Middle frontal gyrus (tissue), 1 donor: ENCODE measurements around the gene ZDHHC22.

Experiments used
- DNase-seq: peaks from one replicate; pipeline ENCODE4 v3.0.0-alpha.2; 2015; ENCODE audit warnings: low spot score; ENCODE audit errors: extremely low spot score

Gene ZDHHC22

DNA sequence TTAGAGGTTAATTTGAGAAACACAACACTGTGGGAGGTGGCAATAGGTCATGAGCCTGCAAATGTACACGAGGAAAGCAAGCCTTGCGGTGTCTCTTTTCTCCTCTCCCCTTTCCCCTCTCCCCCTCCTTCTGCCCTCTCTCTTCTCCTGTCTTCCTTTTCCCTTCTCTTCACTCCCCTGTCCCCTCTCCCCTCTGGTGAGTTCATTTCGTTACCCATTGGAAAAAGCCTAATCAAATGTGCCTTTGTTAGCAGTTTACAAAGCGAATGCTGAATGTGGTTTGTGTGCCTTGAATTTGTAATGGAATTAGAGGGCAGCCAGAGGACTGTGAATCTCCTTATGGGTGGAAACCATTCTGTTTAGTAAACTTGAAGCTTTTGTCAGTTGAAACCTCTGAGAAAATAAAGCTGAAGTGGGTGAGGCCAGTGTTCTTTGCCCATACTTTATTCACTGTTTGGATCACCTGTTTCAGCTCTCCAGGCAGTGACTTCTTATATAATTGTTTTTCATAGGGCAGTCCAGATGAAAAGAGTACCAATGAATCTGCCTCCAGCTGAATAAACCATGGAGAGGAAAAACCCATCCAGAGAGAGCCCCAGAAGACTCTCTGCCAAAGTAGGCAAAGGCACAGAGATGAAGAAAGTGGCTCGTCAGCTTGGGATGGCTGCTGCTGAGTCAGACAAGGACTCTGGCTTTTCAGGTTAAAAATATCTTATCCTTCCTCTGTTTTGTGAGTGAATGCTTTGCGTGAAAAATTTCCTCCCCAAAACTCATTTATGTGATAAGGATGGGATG, 36.2 kb downstream of the ZDHHC22 start:
- peak; percentile 73 for DNase-seq

DNA sequence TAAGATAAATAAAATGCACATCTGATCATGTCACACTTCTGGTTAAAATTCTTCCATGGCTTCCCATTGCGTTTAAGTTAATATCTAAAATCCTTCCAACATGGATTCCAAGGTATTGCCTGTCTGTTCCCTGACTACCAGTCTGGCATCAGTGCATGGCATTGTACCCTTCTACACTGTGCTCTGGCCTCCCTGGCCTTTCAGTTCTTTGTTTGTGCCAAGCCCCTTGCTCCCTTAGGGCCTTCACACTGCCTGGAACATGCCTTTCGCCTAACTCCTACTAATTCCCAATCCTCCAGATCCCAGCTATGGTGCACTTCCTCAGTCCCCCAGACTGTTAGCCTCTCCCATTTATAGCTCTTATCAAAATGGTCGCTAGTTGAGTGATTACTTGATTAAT, 37.2 kb downstream of the ZDHHC22 start:
- DNase-seq = no peak

DNA sequence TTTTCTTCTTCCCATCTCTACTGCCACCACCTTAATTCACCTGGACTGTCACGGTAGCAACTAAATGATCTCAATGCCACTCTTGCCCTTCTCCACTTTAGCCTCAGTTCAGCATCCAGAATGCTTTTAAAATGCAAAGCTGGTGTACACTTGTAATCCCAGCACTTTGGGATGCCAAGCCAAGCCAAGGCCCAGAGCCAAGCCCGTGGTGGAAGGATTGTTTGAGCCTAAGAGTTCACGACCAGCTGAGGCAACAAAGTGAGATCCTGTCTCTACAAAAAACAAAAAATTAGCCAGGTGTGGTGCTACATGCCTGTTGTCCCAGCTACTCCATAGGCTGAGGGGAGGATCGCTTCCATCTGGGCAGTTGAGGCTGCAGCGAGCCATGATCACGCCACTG, 37.6 kb downstream of the ZDHHC22 start:
- DNase-seq = no peak

DNA sequence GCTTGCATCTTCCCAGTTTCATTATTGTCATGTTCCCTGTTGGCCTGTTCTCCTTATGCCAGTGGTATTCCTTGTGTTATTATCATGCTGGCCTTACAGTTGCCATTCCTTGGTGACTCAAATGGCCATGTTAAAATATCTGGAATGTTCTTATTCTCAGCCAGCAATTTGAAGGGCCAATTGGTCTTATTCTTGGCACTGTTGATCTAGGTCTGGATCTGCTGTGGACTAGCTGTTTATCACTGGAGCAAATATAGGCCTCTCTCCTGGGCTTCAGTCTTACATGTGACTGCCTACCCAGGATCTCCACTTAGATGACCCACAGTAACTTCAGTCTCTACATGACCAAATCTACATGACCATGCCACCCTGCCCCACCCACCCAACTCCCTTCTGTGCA, 38.1 kb downstream of the ZDHHC22 start:
- DNase-seq = no peak

DNA sequence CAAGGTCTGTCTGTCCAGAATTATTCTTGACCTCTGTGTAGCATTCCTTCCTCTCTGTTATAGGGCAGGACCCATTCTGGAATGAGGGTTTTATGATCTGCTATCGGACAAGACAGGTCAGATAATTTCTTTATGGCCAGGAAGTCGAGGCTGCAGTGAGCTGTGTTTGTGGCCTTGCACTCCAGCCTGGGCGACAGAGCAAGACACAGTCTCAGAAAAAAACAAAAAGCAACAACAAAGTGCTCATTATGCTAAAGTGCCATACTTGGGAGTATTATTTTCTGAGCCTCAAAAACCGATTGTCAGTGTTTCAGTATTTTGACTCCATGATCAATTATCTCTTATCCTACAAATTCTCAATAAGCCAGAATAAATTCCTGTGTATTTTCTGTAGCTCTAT, 39.4 kb downstream of the ZDHHC22 start:
- no peak for DNase-seq

DNA sequence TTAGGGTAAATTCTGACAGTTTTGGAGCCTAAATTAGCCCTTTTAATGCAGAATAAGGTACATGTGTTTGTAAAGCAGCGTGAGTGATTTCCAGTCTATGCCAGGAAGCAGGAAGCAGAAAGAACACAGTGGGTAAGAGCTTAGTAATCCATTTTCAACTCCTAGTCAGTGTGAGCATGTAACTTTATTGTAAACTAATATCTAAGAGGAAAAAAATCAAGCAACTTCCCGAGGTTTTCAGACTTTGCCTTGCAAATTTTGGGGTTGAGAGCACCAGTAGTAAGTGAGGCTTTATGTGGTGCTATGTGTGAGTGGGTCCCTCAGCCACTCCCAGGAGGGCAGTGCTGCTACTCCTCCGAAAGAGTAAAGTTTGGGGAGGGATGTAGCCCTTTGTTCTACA, 40.6 kb downstream of the ZDHHC22 start:
- DNase-seq = no peak

DNA sequence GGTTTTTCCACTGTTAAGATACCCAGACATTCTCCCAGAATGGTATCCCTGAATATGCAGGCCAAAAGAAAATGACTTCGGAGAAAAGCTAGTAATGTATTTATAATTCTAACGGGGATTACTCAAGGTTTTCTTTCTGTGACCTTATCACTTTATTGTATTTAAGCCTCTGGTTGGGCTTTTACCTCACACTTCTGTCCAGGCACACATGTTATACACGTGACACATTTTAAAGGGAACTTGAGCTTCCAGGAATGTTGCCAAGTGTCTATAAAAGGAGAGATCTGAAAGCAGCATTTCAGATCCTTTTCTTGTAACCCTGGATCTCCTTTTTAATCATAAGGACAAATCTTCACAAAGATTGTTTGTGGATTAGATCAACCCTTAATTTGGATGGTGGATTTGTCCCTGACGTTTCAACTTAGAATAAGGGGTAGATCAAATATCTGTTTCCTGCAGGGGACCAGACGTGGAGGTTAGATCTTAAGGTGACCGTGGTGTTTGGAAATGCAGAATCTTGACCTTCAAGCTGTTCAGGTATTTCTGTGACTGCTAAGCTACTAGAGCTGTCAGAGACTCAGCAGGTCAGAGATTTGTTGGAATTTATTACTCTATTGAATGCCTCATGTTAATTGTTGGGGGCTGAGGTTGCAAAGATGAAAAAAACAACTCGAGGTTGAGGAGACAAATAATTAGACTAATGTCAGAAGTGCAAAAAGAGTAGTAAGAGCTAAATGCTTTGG, 42.0 kb downstream of the ZDHHC22 start:
- peak; percentile 73 for DNase-seq

DNA sequence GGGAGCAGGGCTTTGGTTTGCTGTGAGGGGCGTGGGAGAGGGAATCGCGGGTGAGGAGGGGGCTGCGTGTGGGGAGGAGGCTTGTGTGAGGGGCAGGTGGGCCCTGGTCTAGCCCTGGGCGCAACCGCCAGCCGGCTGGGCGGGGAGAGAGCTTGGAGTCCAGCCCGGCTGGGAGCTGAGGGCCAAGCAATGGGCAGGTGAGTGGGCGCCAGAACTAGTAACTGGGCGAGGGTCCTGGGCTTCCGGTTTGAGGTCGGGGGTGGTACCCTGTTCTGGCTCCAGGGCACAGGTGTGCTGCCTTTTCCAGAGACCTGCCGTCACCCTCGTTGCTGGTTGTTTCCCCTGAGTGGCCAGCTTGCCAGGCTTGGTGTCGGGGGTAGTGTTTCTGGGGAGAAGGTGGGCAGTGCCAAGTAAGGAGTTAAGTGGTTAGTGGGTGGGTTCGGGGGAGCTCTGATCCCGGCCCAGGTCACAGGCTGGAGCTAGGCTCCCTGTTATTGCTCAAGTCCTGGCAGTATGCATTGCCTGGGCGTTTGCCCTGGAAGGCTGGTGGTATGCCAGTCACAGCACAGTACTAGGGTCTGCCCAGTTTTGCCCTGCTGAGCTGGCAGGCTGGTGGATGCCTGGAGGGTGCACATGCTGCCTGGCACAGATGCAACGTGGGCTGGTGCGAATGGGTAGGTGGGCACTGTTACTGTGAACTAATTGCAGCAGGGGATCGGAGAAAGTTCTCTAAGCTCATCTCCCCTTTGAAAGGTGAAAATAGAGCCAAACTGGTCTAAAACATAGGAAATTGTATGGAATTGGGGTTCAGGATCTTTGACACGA, 42.9 kb downstream of the ZDHHC22 start:
- DNase-seq = no peak

DNA sequence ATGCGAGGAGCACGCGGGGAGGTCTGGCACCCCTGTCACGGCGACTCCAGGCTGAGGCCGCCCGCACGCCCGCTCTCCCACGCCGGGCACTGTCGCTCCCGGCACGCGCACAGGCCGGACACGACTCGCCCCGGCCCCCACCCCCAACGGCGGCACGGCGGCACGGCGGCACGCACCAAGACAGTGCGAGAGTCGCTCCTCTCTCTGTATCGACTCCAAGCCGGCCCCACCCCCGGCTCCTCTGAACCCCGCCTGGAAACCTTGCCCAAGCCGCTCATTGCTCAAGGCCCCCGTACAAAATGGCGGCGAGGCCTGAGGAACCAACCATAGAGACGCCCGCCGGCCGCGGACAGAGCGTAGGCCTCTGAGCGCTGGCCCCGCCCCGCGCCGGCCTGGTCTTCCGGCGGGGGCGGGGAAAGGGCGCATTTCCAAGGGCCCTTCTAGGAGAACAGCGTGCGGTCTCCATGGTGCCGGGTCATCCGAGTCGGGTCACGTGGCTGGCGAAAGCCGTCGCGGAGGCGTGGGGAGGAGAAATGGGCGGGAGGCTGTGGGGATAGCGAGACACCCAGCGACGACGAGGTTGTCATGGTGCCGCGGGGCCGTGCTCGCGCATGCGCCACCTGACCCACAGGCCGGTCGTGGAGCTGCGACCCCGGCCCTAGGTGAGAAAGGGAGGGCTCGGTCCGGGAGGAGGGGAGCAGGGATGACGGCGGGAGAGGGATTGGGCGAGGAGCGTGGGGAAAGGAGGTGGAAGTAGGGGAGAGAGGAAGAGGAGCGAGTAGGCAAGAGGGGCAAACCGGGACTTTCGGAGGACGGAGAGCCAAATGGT, 43.7 kb downstream of the ZDHHC22 start, which contains the start of gene CIPC:
Gene CIPC (plus strand): TSS at position 559 of the 829 bp plus-strand sequence. CDS start 7,451 bp downstream, outside the sequence.
- DNase-seq = peak; percentile 99

DNA sequence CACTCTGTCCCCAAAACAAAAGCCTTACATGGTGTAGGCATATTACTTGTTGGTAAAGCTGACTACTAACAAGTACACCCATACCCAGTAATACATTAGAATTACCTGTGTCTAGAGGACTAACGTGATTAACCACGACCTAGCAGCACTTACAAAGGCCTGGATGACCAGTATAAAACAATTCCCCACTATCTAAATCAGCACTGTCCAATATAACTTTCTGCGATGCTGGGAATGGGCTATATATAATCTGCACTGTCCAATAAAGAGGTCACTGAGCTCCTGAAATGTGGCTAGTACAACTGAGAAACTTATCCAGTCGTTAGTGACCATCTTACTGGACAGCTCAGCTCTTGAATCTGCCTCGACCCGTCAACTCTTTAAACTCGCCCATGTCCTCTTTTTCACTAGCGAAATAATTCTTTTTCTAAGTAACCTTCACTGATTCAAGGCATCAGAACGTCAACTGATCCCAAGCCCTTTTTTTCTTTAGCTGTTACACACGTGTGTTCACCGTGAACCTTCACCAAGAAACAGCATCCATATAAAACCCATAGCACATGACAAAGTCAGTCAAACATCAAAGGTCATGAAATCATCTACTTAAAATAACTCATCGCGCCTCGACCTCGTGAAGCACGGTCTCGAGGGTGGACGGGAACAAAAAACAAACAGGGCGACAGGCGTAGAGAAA, 44.4 kb downstream of the ZDHHC22 start:
- no peak for DNase-seq

DNA sequence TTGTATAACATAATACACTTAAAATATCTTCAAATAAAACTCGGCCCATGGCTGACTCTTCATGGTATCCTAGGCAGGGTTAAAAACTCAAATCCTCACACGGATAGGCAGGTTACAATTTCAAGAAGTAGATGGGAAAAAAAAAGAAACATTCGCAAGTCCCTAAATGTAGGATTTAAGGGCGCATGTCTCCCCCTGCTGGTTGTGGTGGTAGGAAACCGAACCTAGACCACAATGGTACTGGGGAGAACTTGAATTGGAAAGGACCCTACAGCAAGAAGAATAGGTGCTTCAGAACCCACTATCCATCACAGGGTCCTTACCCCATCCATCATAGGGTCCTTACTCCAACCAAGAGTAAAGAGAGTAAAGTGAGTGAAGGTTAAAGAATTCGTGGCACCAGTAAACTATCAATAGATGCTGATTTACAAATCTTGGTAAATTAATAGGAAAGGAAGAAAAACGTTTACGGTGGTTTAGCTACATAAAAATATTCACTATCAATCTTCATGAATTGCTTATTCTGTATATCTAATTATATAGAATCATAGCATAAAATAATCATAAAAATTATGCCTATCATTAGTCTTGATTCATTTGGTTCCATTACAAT, 46.8 kb downstream of the ZDHHC22 start:
- no peak for DNase-seq

DNA sequence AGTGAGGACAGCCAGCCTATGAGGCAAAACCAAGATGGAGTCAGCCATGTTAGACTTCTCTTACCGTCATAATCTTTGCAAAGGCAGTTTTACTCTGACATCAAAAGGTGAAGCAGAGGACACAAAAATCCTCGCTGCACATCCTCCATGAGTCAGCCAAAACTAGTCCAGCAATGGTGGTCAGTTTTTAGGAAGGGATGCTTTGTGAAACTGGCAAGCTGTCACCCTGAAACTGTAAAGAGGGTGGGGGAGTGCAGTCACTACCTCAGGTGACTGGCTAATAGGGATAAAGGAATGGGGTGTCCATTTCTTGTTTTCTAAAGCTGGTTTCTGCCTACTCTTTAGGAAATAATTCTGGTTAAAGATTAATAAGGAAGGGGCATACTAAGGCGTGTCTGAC, 48.9 kb downstream of the ZDHHC22 start:
- DNase-seq = no peak

DNA sequence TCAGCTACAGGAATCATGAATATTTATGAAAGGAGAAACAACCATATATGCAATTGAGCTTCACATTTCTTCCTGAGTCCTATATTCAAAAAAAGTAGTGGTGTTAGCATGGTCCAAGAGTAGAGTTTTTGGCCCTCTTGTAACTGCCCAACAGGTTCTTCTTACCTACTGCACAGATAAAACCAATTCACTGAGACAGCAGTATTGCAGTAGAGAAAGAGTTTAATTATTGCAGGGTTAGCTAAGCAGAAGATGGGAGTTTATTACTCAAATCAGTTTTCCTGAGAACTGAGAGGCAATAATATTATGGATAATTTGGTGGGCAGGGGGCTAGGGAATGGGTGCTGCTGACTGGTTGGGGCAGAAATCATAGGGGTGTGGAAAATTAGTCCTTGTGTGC, 50.1 kb downstream of the ZDHHC22 start:
- DNase-seq = no peak

DNA sequence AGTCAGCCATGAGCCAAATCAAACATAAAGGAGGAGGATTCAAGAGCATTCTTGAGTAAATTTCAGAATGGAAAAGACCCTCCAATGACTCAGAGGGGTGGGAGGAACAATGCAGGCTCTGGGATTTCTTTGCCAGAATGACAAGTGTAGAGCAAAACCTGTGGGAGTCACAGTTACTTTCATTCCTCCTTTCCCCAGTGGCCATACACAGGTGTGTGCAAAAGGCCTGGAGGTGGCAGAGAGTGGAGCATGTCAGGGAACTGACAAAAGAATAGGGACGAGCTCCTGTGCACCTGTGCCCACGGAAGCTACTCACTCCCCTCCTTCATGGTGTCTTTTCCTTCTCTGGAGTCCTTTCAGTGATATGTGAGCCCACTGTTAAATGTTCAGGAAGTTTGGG, 52.9 kb downstream of the ZDHHC22 start:
- DNase-seq = no peak

DNA sequence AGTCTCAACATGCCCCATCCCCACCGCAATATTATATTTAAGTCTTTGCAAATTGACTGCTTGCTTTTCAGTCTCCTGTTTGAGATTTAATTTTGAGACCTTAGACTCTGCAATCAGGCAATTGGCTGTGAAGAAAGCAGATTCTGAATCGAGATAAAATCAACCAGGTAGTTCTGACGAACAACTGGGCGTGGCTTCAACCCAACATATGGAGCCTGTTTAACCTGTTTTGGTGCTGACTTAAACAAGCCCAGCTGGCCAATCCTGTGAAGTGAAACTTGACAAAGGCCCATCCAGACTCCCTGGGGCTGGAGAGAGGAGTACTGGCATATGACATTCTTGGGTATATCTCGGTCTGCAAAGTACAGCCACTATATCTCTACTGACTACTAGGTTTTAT, 53.4 kb downstream of the ZDHHC22 start:
- no peak for DNase-seq

DNA sequence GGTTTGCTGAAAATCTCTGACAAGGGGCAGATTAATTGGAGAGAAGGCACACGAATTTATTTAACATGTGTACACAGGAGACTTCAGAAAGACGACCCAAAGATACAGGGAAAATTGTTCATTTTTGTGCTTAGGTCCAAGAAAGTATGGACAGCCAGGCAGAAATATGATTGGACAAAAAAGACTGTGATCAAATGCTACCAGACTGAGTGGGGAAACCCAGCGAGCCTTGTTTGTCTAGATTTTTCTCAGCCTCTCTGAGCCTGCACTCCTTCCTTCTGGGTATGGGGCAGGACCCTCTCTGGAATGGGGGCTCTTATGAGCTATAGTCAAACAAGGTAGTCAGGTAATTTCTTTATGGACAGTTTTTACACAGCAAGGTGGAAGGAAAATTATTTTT, 54.0 kb downstream of the ZDHHC22 start:
- DNase-seq = no peak

DNA sequence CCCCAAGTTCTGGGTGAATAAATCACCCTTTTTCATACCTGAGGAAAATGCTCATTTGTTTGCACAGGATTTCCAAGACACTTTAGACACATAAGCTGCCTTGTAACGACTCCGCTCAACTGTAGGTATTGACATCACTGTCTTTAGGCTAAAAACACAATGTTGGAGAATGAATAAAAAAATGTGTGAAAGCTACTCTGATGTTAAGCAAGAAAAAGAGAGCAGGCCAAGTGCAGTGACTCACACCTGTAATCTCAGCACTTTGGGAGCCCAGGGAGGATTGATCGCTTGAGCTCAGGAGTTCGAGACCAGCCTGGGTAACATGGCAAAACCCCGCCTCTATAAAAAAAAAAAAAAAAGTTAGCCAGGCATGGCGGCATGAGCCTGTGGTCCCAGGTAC, 54.6 kb downstream of the ZDHHC22 start:
- no peak for DNase-seq

DNA sequence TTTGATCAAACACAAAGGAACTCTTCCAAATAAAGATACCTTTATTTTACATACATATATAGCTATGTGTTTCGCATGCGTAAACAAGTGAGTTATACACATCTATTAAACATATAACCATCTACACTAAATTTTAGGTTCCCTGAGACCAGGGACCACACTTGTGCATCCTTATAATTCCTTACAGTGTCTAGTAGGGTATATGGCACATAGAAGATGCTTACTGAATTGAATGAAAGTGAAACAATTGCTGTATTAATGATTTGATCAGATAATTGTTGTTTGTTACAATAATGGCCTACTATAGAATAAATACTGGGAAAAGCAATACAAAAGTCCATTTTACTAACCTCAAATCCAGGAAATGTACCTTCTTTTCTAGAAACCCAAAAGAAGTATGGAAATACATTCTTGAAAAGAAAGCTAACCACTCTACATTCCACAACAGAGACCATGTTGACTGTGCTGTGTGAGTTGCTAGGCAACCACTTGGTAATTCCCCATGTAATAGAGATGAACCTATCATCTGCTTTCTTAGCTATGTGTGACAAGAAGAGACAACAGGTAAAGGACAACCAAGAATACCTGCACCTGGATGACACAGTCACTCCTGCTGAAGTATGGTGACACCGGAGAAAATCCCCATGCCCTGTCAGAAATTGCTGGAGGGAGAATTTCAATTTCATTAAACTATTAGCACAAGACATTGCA, 55.4 kb downstream of the ZDHHC22 start:
- DNase-seq = no peak

DNA sequence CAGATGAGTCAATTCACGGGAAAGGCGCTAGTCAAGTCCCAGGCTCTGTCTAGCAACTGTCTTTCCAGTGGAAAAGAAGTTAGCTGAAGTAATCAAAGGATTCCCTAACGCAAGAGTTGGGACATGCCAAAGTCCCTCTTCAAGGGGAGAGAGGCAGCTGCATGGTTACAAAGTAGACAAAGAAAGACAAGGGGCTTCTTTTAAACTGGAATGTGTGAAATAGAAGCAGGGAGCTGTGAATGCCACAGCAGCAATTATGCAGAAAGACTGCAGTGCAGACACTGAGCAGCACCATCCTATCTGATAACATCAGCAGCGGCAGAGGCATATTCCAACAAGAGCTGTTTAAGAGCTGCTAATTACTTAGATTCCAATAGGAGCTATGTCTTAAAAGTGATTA, 56.1 kb downstream of the ZDHHC22 start:
- DNase-seq = no peak
